Fibroblast of pulmonary artery (primary cell): ENCODE measurements around the gene MYOT.

Source experiments
- DNase-seq: peaks from one replicate; pipeline ENCODE4 v3.0.0-alpha.2; 2010; ENCODE audit warnings: low read depth
- H3K4me3 ChIP-seq: replicated peaks from 2 replicates; pipeline ENCODE4 v1.5.1; 2011; ENCODE audit warnings: low read depth, mild to moderate bottlenecking, control low read depth, low read length, moderate library complexity
- CTCF ChIP-seq: IDR thresholded peaks from 2 replicates; pipeline ENCODE4 v1.5.1; 2011; ENCODE audit warnings: mild to moderate bottlenecking, control low read depth, low read length, inconsistent platforms; ENCODE audit errors: missing control alignments

Gene MYOT

GRCh38 chr5:137867664-137868063 lies at the start of gene MYOT:
Gene MYOT (plus strand): TSS chr5:137867860. CDS start chr5:137870652, 2,792 bp downstream.
- H3K4me3 ChIP-seq, result no peak within 1 kb of the TSS
- TF ChIP-seq CTCF, result no peak
- DNase-seq, result no peak

- no peak for TF ChIP-seq CTCF
- H3K4me3 ChIP-seq, result no peak overlapping the region
These were observed 47.9 kb upstream of the MYOT start for GRCh38 chr5:137819766-137820165.

GRCh38 chr5:137822158-137822764 lies 45.4 kb upstream of the MYOT start:
- peak; percentile 60 for DNase-seq
- TF ChIP-seq CTCF, result peak; percentile 60
- H3K4me3 ChIP-seq, result no peak overlapping the region

More at GRCh38 chr5:137819766-137820165, 47.9 kb upstream of the MYOT start:
- DNase-seq, result no peak

GRCh38 chr5:137822984-137823383 lies 44.7 kb upstream of the MYOT start:
- no peak overlapping the region for H3K4me3 ChIP-seq
- TF ChIP-seq CTCF, result no peak
- no peak for DNase-seq

- H3K4me3 ChIP-seq, result no peak overlapping the region
- TF ChIP-seq CTCF, result no peak
- DNase-seq, result no peak
These were observed 42.5 kb upstream of the MYOT start for GRCh38 chr5:137825165-137825564.

- no peak for DNase-seq
- TF ChIP-seq CTCF, result no peak
- H3K4me3 ChIP-seq, result no peak overlapping the region
These were observed 41.6 kb upstream of the MYOT start for GRCh38 chr5:137826067-137826466.

- no peak for TF ChIP-seq CTCF
- H3K4me3 ChIP-seq, result no peak overlapping the region
- DNase-seq, result no peak
These were observed 39.5 kb upstream of the MYOT start for GRCh38 chr5:137828180-137828579.
